ENCODE measurements around the gene PEAK1. TPM values are rescaled to one million over a fixed set of nuclear protein-coding genes. Genes with fewer than 3 reads are reported as not detected.
"Not testable (repeated sequence)": the region's sequence is repeated elsewhere in the genome, so short reads cannot be mapped to it uniquely, and the experiment has no call there.

PEAK1 gene
- total and polyA plus RNA-seq, 4 donors, result 8.6 to 147 (median 40.2) TPM

DNA sequence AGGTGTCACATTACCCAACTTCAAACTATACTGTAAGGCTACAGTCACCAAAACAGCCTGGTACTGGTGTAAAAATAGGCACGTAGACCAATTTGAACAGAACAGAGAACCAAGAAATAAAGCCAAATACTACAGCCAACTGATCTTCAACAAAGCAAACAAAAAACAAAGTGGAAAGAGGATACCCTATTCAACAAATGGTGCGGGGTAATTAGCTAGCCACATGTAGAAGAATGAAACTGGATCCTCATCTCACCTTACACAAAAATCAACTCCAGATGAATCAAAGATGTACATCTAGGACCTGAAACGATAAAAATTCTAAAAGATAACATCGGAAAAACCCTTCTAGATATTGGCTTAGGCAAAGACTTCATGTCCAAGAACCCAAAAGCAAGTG is 13.1 kb downstream of the PEAK1 start:
- TF ChIP-seq, protein P1, sequence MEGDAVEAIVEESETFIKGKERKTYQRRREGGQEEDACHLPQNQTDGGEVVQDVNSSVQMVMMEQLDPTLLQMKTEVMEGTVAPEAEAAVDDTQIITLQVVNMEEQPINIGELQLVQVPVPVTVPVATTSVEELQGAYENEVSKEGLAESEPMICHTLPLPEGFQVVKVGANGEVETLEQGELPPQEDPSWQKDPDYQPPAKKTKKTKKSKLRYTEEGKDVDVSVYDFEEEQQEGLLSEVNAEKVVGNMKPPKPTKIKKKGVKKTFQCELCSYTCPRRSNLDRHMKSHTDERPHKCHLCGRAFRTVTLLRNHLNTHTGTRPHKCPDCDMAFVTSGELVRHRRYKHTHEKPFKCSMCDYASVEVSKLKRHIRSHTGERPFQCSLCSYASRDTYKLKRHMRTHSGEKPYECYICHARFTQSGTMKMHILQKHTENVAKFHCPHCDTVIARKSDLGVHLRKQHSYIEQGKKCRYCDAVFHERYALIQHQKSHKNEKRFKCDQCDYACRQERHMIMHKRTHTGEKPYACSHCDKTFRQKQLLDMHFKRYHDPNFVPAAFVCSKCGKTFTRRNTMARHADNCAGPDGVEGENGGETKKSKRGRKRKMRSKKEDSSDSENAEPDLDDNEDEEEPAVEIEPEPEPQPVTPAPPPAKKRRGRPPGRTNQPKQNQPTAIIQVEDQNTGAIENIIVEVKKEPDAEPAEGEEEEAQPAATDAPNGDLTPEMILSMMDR (IDR thresholded peaks at IDR 0.05; ENCODE audit: control extremely low read depth, extremely low read depth), result no peak
- no peak overlapping the region for H3K9ac ChIP-seq (ENCODE audit: insufficient read depth in 1 of 2, low read length in 2 of 2)
- H3K4me3 ChIP-seq, result no peak overlapping the region
- WGBS, 2 donors, result 95 to 96% methylated on average over 4 of the region's 4 CpGs
- DNase-seq (no peak), ATAC-seq (ENCODE audit: insufficient read depth, low FRiP score) (no peak)
- H3K4me1 ChIP-seq (ENCODE audit: control insufficient read depth in 5 of 5, insufficient read depth in 5 of 5, low read length in 5 of 5), result peaks cover 0 to 17% (median 3%) of the 10 kb centered on the region in 5 donors
- no peak overlapping the region for H3K27ac ChIP-seq (ENCODE audit: low read depth in 1 of 2, low read length in 1 of 2)
- no peaks in the 10 kb centered on the region for H3K36me3 ChIP-seq (ENCODE audit: control insufficient read depth in 4 of 4, insufficient read depth in 4 of 4, low read length in 4 of 4)
- no peaks in the 10 kb centered on the region for H3K27me3 ChIP-seq (ENCODE audit: control insufficient read depth in 3 of 3, insufficient read depth in 3 of 3, low read length in 2 of 3)
- no peaks in the 10 kb centered on the region for H3K9me3 ChIP-seq (ENCODE audit: control insufficient read depth in 4 of 4, insufficient read depth in 3 of 4, low read length in 3 of 4)

DNA sequence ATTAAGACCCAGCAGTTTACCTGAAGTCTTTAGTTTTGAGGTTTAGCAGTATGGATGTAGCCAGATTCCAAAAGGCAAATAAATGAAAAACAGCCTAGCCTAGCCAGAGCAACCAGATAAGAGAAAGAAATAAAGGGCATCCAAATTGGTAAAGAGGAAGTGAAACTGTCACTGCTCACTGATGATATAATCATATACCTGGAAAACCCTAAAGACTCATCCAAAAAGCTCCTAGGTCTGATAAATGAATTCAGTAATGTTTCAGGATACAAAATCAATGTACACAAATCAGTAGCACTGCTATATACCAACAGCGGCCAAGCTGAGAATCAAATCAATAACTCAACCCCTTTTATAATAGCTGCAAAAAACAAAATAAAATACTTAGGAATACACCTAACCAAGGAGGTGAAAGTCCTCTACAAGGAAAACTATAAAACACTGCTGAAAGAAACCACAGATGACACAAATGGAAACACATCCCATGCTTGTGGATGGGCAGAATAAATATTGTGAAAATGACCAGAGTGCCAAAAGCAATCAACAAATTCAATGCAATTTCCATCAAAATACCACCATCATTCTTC is 13.6 kb downstream of the PEAK1 start:
- not testable (repeated sequence) for H3K9ac ChIP-seq (ENCODE audit: insufficient read depth in 1 of 2, low read length in 2 of 2); DNase-seq; H3K36me3 ChIP-seq (ENCODE audit: control insufficient read depth in 4 of 4, insufficient read depth in 4 of 4, low read length in 4 of 4); H3K27ac ChIP-seq (ENCODE audit: low read depth in 1 of 2, low read length in 1 of 2); H3K27me3 ChIP-seq (ENCODE audit: control insufficient read depth in 3 of 3, insufficient read depth in 3 of 3, low read length in 2 of 3); ATAC-seq (ENCODE audit: insufficient read depth, low FRiP score); H3K9me3 ChIP-seq (ENCODE audit: control insufficient read depth in 4 of 4, insufficient read depth in 3 of 4, low read length in 3 of 4); H3K4me3 ChIP-seq
- peaks cover 0 to 17% (median 0%) of the 10 kb centered on the region in 5 donors for H3K4me1 ChIP-seq (ENCODE audit: control insufficient read depth in 5 of 5, insufficient read depth in 5 of 5, low read length in 5 of 5)
- 96% methylated on average over 1 of the region's 1 CpG for WGBS, 2 donors

DNA sequence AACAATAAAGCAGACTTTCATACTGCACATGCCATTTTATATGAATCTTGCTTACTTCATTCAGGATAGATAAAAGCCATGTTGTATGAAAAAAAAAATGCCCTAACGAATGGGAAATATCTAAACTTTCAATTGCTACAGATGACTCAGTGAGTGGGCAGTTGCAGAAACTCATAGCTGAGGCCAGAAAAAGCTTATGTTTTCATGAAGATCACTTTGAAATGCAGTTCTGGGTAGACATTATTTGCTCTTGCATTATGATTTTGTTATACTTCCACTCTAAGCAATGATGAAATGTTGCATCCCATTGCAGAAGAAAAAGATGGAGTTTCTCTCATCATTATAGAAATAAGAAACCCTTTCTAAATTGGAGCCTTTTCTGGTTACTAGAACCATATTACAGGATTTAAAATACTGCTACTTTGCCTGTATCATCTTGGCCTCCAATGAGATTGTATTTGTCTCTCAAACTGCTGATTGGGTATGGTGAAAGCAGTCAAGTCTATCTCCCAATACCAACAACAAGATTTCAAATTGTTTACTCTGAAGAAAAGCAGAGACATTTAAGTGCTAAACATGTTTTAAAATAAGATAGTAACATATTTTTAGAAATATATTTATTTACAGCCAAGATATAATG is 17.0 kb downstream of the PEAK1 start:
- WGBS, 2 donors, result 47 to 67% methylated on average over 1 of the region's 1 CpG
- H3K9me3 ChIP-seq (ENCODE audit: control insufficient read depth in 4 of 4, insufficient read depth in 3 of 4, low read length in 3 of 4), result peaks cover 0 to 12% (median 5%) of the 10 kb centered on the region in 4 donors

DNA sequence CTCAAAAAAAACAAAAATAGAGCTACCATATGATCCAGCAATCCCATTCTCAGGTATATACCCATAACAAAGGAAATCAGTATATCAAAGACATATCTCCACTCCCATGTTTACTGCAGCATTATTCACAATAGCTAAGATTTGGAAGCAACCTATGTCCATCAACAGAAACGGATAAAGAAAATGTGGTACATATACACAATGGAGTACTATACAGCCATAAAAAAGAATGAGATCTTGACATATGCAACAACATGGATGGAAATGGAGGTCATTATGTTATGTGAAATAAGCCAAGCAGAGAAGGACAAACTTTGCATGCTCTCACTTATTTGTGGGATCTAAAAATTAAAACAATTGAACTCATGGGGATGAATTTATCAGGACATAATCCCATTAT is 19.6 kb downstream of the PEAK1 start:
- Histone ChIP-seq H3K27ac (ENCODE audit: low read depth in 1 of 2, low read length in 1 of 2) (no peak overlapping the region), H3K27me3 (ENCODE audit: control insufficient read depth in 3 of 3, insufficient read depth in 3 of 3, low read length in 2 of 3) (no peaks in the 10 kb centered on the region), H3K36me3 (ENCODE audit: control insufficient read depth in 4 of 4, insufficient read depth in 4 of 4, low read length in 4 of 4) (peaks cover 0 to 3% (median 0%) of the 10 kb centered on the region in 4 donors), H3K4me3 (no peak overlapping the region), H3K9ac (ENCODE audit: insufficient read depth in 1 of 2, low read length in 2 of 2) (no peak overlapping the region), H3K4me1 (ENCODE audit: control insufficient read depth in 5 of 5, insufficient read depth in 5 of 5, low read length in 5 of 5) (peaks cover 0 to 2% (median 0%) of the 10 kb centered on the region in 5 donors), H3K9me3 (ENCODE audit: control insufficient read depth in 4 of 4, insufficient read depth in 3 of 4, low read length in 3 of 4) (peaks cover 0 to 24% (median 5%) of the 10 kb centered on the region in 4 donors)
- DNase-seq (no peak), ATAC-seq (ENCODE audit: insufficient read depth, low FRiP score) (no peak)
- TF ChIP-seq, protein P1 (IDR thresholded peaks at IDR 0.05; ENCODE audit: control extremely low read depth, extremely low read depth), result no peak
- WGBS, 2 donors, result 93 to 97% methylated on average over 1 of the region's 1 CpG

More for the DNA sequence above, 17.0 kb downstream of the PEAK1 start:
- H3K36me3 ChIP-seq (ENCODE audit: control insufficient read depth in 4 of 4, insufficient read depth in 4 of 4, low read length in 4 of 4), result peaks cover 0 to 3% (median 0%) of the 10 kb centered on the region in 4 donors
- no peak overlapping the region for H3K27ac ChIP-seq (ENCODE audit: low read depth in 1 of 2, low read length in 1 of 2)
- no peak overlapping the region for H3K4me3 ChIP-seq
- no peak overlapping the region for H3K9ac ChIP-seq (ENCODE audit: insufficient read depth in 1 of 2, low read length in 2 of 2)
- peaks cover 0 to 5% (median 0%) of the 10 kb centered on the region in 5 donors for H3K4me1 ChIP-seq (ENCODE audit: control insufficient read depth in 5 of 5, insufficient read depth in 5 of 5, low read length in 5 of 5)
- ATAC-seq (ENCODE audit: insufficient read depth, low FRiP score) (no peak), DNase-seq (peak in 1 of 3 donors; percentile 13)
- TF ChIP-seq, protein P1 (IDR thresholded peaks at IDR 0.05; ENCODE audit: control extremely low read depth, extremely low read depth), result no peak
- no peaks in the 10 kb centered on the region for H3K27me3 ChIP-seq (ENCODE audit: control insufficient read depth in 3 of 3, insufficient read depth in 3 of 3, low read length in 2 of 3)

Measured in lung (tissue), 12 donors.